Keratinocyte (primary cell): ENCODE data around the gene NCKAP5. TPM values are rescaled to one million over a fixed set of nuclear protein-coding genes. Genes with fewer than 3 reads are reported as not detected.

Experiments
- DNase-seq: peaks from one replicate; pipeline ENCODE4 v3.0.0-alpha.2; 2011; ENCODE audit warnings: low read depth, missing footprints, low spot score
- FAIRE-seq: peaks from 2 replicates; lab custom pipeline; 2011; peaks lifted over from hg19 to GRCh38; lab: Jason Lieb, UNC
- H2AFZ ChIP-seq: 2 replicates; pipeline ENCODE4 v1.6.0; 2012; ENCODE audit warnings: low read length, control low read depth, inconsistent platforms; ENCODE audit not compliant: control insufficient read depth
- H3K27ac ChIP-seq: 2 replicates; pipeline ENCODE4 v1.5.1; 2011; ENCODE audit warnings: low read length; ENCODE audit not compliant: control insufficient read depth, insufficient read depth
- H3K27me3 ChIP-seq: 3 replicates; pipeline ENCODE4 v1.6.0; 2011; ENCODE audit warnings: low read length; ENCODE audit not compliant: control insufficient read depth, insufficient read depth; ENCODE audit errors: extremely low read depth
- H3K36me3 ChIP-seq, 2 experiments: 2 replicates in 1 of 2; 3 replicates in 1 of 2; pipeline ENCODE4 v1.5.1; 2011; ENCODE audit warnings: low read length in 2 of 2, mild to moderate bottlenecking in 1 of 2; ENCODE audit not compliant: control insufficient read depth in 2 of 2, insufficient read depth in 2 of 2; ENCODE audit errors: extremely low read depth in 1 of 2
- H3K4me1 ChIP-seq: 3 replicates; pipeline ENCODE4 v1.5.1; 2011; ENCODE audit warnings: low read length; ENCODE audit not compliant: control insufficient read depth, insufficient read depth; ENCODE audit errors: extremely low read depth
- H3K4me2 ChIP-seq: 3 replicates; pipeline ENCODE4 v1.6.0; 2011; ENCODE audit warnings: low read depth, low read length; ENCODE audit not compliant: control insufficient read depth, insufficient read depth; ENCODE audit errors: extremely low read depth
- H3K4me3 ChIP-seq, 3 experiments: fragments of 200-600 bp in 1 of 3; sonication (generic) in 1 of 3; 2 replicates in 2 of 3; 3 replicates in 1 of 3; pipeline ENCODE4 v1.5.1; 2011 to 2016; ENCODE audit warnings: low read length in 3 of 3, mild to moderate bottlenecking in 3 of 3, control low read depth in 2 of 3, inconsistent platforms in 1 of 3, low read depth in 1 of 3, mixed read lengths in 1 of 3, mixed run types in 1 of 3, moderate library complexity in 1 of 3; ENCODE audit not compliant: control insufficient read depth in 2 of 3, insufficient read depth in 2 of 3; ENCODE audit errors: extremely low read depth in 1 of 3
- H3K79me2 ChIP-seq: 2 replicates; pipeline ENCODE4 v1.6.0; 2012; ENCODE audit warnings: low read length; ENCODE audit not compliant: control insufficient read depth, insufficient read depth
- H3K9ac ChIP-seq: 3 replicates; pipeline ENCODE4 v1.6.0; 2011; ENCODE audit warnings: low read length; ENCODE audit not compliant: control insufficient read depth, insufficient read depth; ENCODE audit errors: extremely low read depth
- H3K9me1 ChIP-seq: 3 replicates; pipeline ENCODE4 v1.6.0; 2011; ENCODE audit warnings: low read length; ENCODE audit not compliant: control insufficient read depth, insufficient read depth; ENCODE audit errors: extremely low read depth
- H3K9me3 ChIP-seq: 2 replicates; pipeline ENCODE4 v1.5.1; 2012; ENCODE audit warnings: low read depth, low read length; ENCODE audit not compliant: control insufficient read depth
- H4K20me1 ChIP-seq: 3 replicates; pipeline ENCODE4 v1.6.0; 2011; ENCODE audit warnings: low read length; ENCODE audit not compliant: control insufficient read depth, insufficient read depth; ENCODE audit errors: extremely low read depth
- CTCF ChIP-seq, 3 experiments: IDR thresholded peaks in 1 of 3; conservative IDR thresholded peaks in 1 of 3; optimal IDR thresholded peaks in 1 of 3; 2 replicates in 2 of 3; 3 replicates in 1 of 3; pipeline versions ENCODE3 to v1.5.1; 2011; ENCODE audit warnings: low read length in 3 of 3, mild to moderate bottlenecking in 3 of 3, moderate library complexity in 2 of 3, control low read depth in 1 of 3, inconsistent platforms in 1 of 3; ENCODE audit not compliant: insufficient read depth in 2 of 3; ENCODE audit errors: extremely low read depth in 1 of 3
- EZH2 ChIP-seq: IDR thresholded peaks from one replicate; pipeline ENCODE4 v1.6.1; 2012; ENCODE audit warnings: inconsistent platforms, mild to moderate bottlenecking, low read length, moderate library complexity
- dilution Hi-C: fragments of 300-500 bp; cut with MboI; formaldehyde crosslinking; loops from one replicate; pipeline ENCODE4 v1.7.0; 2020; ENCODE audit warnings: low sequenced_read_pairs; ENCODE audit not compliant: extremely low pct_ligation_motif_present
- polyA plus RNA-seq, 5 experiments: library from polyadenylated mRNA; depleted of rRNA in 3 of 5; stranded (reverse) in 3 of 5; stranded (forward) in 1 of 5; unstranded in 1 of 5; fragments of >200 nt; gene quantifications; 1 replicate in 1 of 5; 2 replicates in 3 of 5; 3 replicates in 1 of 5; pipeline versions ENCODE4 v1.2.1 to v1.2.3, GENCODE V29; 2011 to 2012; ENCODE audit warnings: missing spikeins in 2 of 5, low read depth in 1 of 5, low replicate concordance in 1 of 5

Gene NCKAP5
- polyA plus RNA-seq, 1 donor (not counting 4 experiments of a cell fraction or from before 2014, with no cell fraction given) = 3.6 TPM

- H3K9me3 ChIP-seq = no peaks in the 10 kb centered on the region
- no peaks in the 10 kb centered on the region for H3K9me1 ChIP-seq
- H3K27me3 ChIP-seq = no peaks in the 10 kb centered on the region
- no peak overlapping the region for H3K4me2 ChIP-seq
- no peak overlapping the region for H3K4me3 ChIP-seq
- H4K20me1 ChIP-seq = no peaks in the 10 kb centered on the region
- TF ChIP-seq CTCF (optimal IDR thresholded peaks at IDR 0.05 in 1 of 3, IDR thresholded peaks at IDR 0.05 in 1 of 3, conservative IDR thresholded peaks at IDR 0.05 in 1 of 3; ENCODE audit: extremely low read depth in 1 of 3, insufficient read depth in 2 of 3, low read length in 3 of 3) (no peak), EZH2 (no peak)
- H3K9ac ChIP-seq = no peak overlapping the region
- no peak overlapping the region for H3K27ac ChIP-seq
- no peaks in the 10 kb centered on the region for H3K36me3 ChIP-seq
- no peak for FAIRE-seq
- H3K4me1 ChIP-seq = no peaks in the 10 kb centered on the region
- dilution Hi-C loops = no loop called here
- DNase-seq = no peak
- no peaks in the 10 kb centered on the region for H3K79me2 ChIP-seq
- no peak overlapping the region for H2AFZ ChIP-seq
These were observed 922.3 kb downstream of the NCKAP5 start for GRCh38 chr2:132645722-132646539.

- Histone ChIP-seq H3K9me1 (no peaks in the 10 kb centered on the region), H3K4me2 (no peak overlapping the region), H3K27me3 (no peaks in the 10 kb centered on the region), H4K20me1 (no peaks in the 10 kb centered on the region), H3K27ac (no peak overlapping the region), H3K9me3 (no peaks in the 10 kb centered on the region), H3K36me3 (no peaks in the 10 kb centered on the region), H3K4me1 (no peaks in the 10 kb centered on the region), H2AFZ (no peak overlapping the region), H3K79me2 (no peaks in the 10 kb centered on the region), H3K4me3 (no peak overlapping the region), H3K9ac (no peak overlapping the region)
- no peak for TF ChIP-seq EZH2
- no peak for TF ChIP-seq CTCF (optimal IDR thresholded peaks at IDR 0.05 in 1 of 3, IDR thresholded peaks at IDR 0.05 in 1 of 3, conservative IDR thresholded peaks at IDR 0.05 in 1 of 3; ENCODE audit: extremely low read depth in 1 of 3, insufficient read depth in 2 of 3, low read length in 3 of 3)
- dilution Hi-C loops = no loop called here
- DNase-seq (no peak), FAIRE-seq (no peak)
These were observed 923.1 kb downstream of the NCKAP5 start for GRCh38 chr2:132645176-132645575.
